ENCODE results near the gene CASK.
"Not testable (repeated sequence)": the region's sequence is repeated elsewhere in the genome, so short reads cannot be mapped to it uniquely, and the experiment has no call there.

The CASK gene

GRCh38 chrX:41677183-41678060, 245.9 kb downstream of the CASK start:
- H3K4me3 ChIP-seq (replicated peaks in 1 of 2; ENCODE audit: low read depth in 2 of 2, low read length in 2 of 2) = no peak overlapping the region
- DNase-seq (ENCODE audit: low read depth in 2 of 2) = peak; percentile 46 to 48
- no peak for TF ChIP-seq CTCF (IDR thresholded peaks at IDR 0.05; ENCODE audit: low read depth, low read length)

- not testable (repeated sequence) for H3K4me3 ChIP-seq (replicated peaks in 1 of 2; ENCODE audit: low read depth in 2 of 2, low read length in 2 of 2); DNase-seq (ENCODE audit: low read depth in 2 of 2)
These were observed 247.0 kb downstream of the CASK start for GRCh38 chrX:41676361-41676760.

- H3K4me3 ChIP-seq (replicated peaks in 1 of 2; ENCODE audit: low read depth in 2 of 2, low read length in 2 of 2) = no peak overlapping the region
- no peak for TF ChIP-seq CTCF (IDR thresholded peaks at IDR 0.05; ENCODE audit: low read depth, low read length)
- DNase-seq (ENCODE audit: low read depth in 2 of 2) = no peak
These were observed 250.7 kb downstream of the CASK start for GRCh38 chrX:41672643-41673042.

GRCh38 chrX:41671082-41671481, 252.3 kb downstream of the CASK start:
- no peak overlapping the region for H3K4me3 ChIP-seq (replicated peaks in 1 of 2; ENCODE audit: low read depth in 2 of 2, low read length in 2 of 2)
- DNase-seq (ENCODE audit: low read depth in 2 of 2) = no peak
- no peak for TF ChIP-seq CTCF (IDR thresholded peaks at IDR 0.05; ENCODE audit: low read depth, low read length)

GRCh38 chrX:41670112-41670511, 253.2 kb downstream of the CASK start:
- H3K4me3 ChIP-seq (replicated peaks in 1 of 2; ENCODE audit: low read depth in 2 of 2, low read length in 2 of 2) = no peak overlapping the region
- no peak for TF ChIP-seq CTCF (IDR thresholded peaks at IDR 0.05; ENCODE audit: low read depth, low read length)
- no peak for DNase-seq (ENCODE audit: low read depth in 2 of 2)

GRCh38 chrX:41667631-41668030, 255.7 kb downstream of the CASK start:
- no peak overlapping the region for H3K4me3 ChIP-seq (replicated peaks in 1 of 2; ENCODE audit: low read depth in 2 of 2, low read length in 2 of 2)
- TF ChIP-seq CTCF (IDR thresholded peaks at IDR 0.05; ENCODE audit: low read depth, low read length) = no peak
- no peak for DNase-seq (ENCODE audit: low read depth in 2 of 2)

GRCh38 chrX:41666251-41666650, 257.1 kb downstream of the CASK start:
- no peak overlapping the region for H3K4me3 ChIP-seq (replicated peaks in 1 of 2; ENCODE audit: low read depth in 2 of 2, low read length in 2 of 2)
- peak; percentile 35 to 41 for DNase-seq (ENCODE audit: low read depth in 2 of 2)
- no peak for TF ChIP-seq CTCF (IDR thresholded peaks at IDR 0.05; ENCODE audit: low read depth, low read length)

Data from cardiac fibroblast (primary cell).